Measurements from ENCODE around the gene ESPL1.
A peak's percentile ranks its signal among the peaks of the same experiment; 100 is the strongest.
"Not testable (repeated sequence)": the region's sequence is repeated elsewhere in the genome, so short reads cannot be mapped to it uniquely, and the experiment has no call there.

The ESPL1 gene

GRCh38 chr12:53265783-53266182 lies 2.3 kb upstream of the ESPL1 start:
- DNase-seq = no peak

- peak in 1 of 6 experiments; percentile 24 for DNase-seq
These were observed 647 bp upstream of the ESPL1 start for GRCh38 chr12:53267306-53267998.

GRCh38 chr12:53268630-53269562 lies 797 bp downstream of the ESPL1 start:
- peak in 1 of 6 experiments; percentile 37 for DNase-seq

- no peak for DNase-seq
These were observed 6.3 kb downstream of the ESPL1 start for GRCh38 chr12:53274445-53274844.

- DNase-seq = no peak
These were observed 8.4 kb downstream of the ESPL1 start for GRCh38 chr12:53276511-53276910.

- no peak for DNase-seq
These were observed 9.9 kb downstream of the ESPL1 start for GRCh38 chr12:53277981-53278380.

- no peak for DNase-seq
These were observed 11.3 kb downstream of the ESPL1 start for GRCh38 chr12:53279283-53279869.

- DNase-seq = no peak
These were observed 11.9 kb downstream of the ESPL1 start for GRCh38 chr12:53279888-53280498.

- no peak for DNase-seq
These were observed 18.3 kb downstream of the ESPL1 start for GRCh38 chr12:53286448-53286847.

GRCh38 chr12:53287741-53288216 lies 19.7 kb downstream of the ESPL1 start:
- peak; percentile 50 to 77 (median 67) for DNase-seq

- DNase-seq = no peak
These were observed 20.2 kb downstream of the ESPL1 start for GRCh38 chr12:53288322-53288721.

GRCh38 chr12:53289891-53290290 lies 21.8 kb downstream of the ESPL1 start:
- no peak for DNase-seq

- DNase-seq = no peak
These were observed 22.6 kb downstream of the ESPL1 start for GRCh38 chr12:53290661-53291060.

GRCh38 chr12:53292426-53292825 lies 24.3 kb downstream of the ESPL1 start:
- DNase-seq = no peak

- peak; percentile 73 to 92 (median 83) for DNase-seq
These were observed 27.2 kb downstream of the ESPL1 start, which contains the start of gene PFDN5 for GRCh38 chr12:53295070-53295890. TSS of gene PFDN5 (plus strand) at chr12:53295542. CDS start at chr12:53295568, 26 bp downstream.

- no peak for DNase-seq
These were observed 27.8 kb downstream of the ESPL1 start for GRCh38 chr12:53295891-53296219.

GRCh38 chr12:53297106-53297505 lies 29.0 kb downstream of the ESPL1 start:
- not testable (repeated sequence) for DNase-seq

- DNase-seq = no peak
These were observed 30.1 kb downstream of the ESPL1 start for GRCh38 chr12:53298164-53298563.

GRCh38 chr12:53299101-53299453 lies 31.0 kb downstream of the ESPL1 start:
- DNase-seq = peak in 2 of 6 experiments; percentile 20 to 49

- DNase-seq = peak; percentile 75 to 84 (median 79)
These were observed 31.5 kb downstream of the ESPL1 start, which contains the start of gene MYG1 for GRCh38 chr12:53299454-53300180. TSS of gene MYG1 (plus strand) at chr12:53299695. CDS start at chr12:53299738, 43 bp downstream.

- DNase-seq = peak in 1 of 6 experiments; percentile 26
These were observed 32.1 kb downstream of the ESPL1 start for GRCh38 chr12:53300187-53300586.

Data from stimulated activated naive CD4-positive, alpha-beta T cell (primary cell).